ENCODE measurements around the gene STX3. TPM values are rescaled to one million over a fixed set of nuclear protein-coding genes. Genes with fewer than 3 reads are reported as not detected.
"Not testable (repeated sequence)": the region's sequence is repeated elsewhere in the genome, so short reads cannot be mapped to it uniquely, and the experiment has no call there.

Gene STX3
- total RNA-seq, 4 donors from 2014 or later, result 36.5 to 46.4 (median 41.6) TPM

DNA sequence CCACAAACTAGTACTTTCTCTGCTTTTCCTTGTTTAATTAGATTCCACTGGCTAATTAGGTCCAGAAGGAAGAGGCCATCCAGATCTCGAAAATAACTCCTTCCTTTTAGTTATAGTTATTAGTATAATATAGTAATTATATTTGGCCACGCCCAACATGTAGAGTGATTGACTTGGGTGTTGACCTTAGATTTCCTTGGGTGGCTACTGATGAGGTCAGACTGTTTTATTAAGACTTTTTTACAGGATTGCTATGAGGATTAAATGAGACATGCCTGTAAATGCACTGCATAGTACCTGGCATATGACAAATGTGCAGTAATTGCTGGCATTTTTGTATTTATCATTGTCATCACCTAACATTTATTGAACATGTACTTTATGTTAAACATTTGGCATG lies 26.9 kb downstream of the STX3 start:
- no peak for TF ChIP-seq POLR2A (IDR thresholded peaks at IDR 0.05)
- TF ChIP-seq, protein P1, sequence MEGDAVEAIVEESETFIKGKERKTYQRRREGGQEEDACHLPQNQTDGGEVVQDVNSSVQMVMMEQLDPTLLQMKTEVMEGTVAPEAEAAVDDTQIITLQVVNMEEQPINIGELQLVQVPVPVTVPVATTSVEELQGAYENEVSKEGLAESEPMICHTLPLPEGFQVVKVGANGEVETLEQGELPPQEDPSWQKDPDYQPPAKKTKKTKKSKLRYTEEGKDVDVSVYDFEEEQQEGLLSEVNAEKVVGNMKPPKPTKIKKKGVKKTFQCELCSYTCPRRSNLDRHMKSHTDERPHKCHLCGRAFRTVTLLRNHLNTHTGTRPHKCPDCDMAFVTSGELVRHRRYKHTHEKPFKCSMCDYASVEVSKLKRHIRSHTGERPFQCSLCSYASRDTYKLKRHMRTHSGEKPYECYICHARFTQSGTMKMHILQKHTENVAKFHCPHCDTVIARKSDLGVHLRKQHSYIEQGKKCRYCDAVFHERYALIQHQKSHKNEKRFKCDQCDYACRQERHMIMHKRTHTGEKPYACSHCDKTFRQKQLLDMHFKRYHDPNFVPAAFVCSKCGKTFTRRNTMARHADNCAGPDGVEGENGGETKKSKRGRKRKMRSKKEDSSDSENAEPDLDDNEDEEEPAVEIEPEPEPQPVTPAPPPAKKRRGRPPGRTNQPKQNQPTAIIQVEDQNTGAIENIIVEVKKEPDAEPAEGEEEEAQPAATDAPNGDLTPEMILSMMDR (IDR thresholded peaks at IDR 0.05), result no peak
- H3K4me1 ChIP-seq, result peaks cover 0 to 9% of the 10 kb centered on the region in 2 donors
- no peak overlapping the region for H3K27ac ChIP-seq
- H3K9me3 ChIP-seq, result no peaks in the 10 kb centered on the region
- no peaks in the 10 kb centered on the region for H3K36me3 ChIP-seq
- WGBS, 2 donors, result 93 to 94% methylated on average over 2 of the region's 2 CpGs
- H3K27me3 ChIP-seq, result no peaks in the 10 kb centered on the region
- intact Hi-C loops (cut with DNase I), result no loop called here
- H3K4me3 ChIP-seq (replicated peaks in 1 of 3), result no peak overlapping the region
- DNase-seq, result no peak

DNA sequence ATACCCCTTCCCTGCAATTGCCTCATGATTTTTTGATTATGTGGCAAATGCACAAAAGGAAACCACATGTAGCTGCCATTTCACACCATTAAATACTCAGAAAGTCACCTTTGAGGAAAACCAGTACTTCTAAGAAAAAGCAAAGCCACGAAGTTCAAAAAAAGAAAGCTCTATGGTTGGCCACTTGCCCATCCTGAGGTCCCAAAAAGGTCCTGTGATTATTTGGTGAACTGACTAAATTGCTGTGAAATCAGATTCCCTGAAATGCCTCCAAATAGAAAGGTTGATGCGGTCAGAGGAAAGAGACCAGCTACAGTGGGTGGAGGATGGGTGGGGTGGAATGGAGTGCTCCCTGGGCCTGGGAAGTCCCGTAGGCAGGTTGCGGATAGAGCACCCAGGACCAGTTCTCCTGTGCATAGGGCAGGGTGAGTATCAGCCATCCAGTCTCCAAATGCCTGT lies 28.5 kb downstream of the STX3 start:
- Histone ChIP-seq H3K27ac (no peak overlapping the region), H3K36me3 (peaks cover 0 to 3% of the 10 kb centered on the region in 2 donors), H3K4me3 (replicated peaks in 1 of 3) (no peak overlapping the region), H3K9me3 (no peaks in the 10 kb centered on the region), H3K27me3 (no peaks in the 10 kb centered on the region), H3K4me1 (peaks cover 0 to 13% of the 10 kb centered on the region in 2 donors)
- no peak for DNase-seq
- TF ChIP-seq, protein P1 (IDR thresholded peaks at IDR 0.05), result no peak
- TF ChIP-seq POLR2A (IDR thresholded peaks at IDR 0.05), result no peak
- intact Hi-C loops (cut with DNase I), result no loop called here
- 86 to 90% methylated on average over 4 of the region's 4 CpGs for WGBS, 2 donors

DNA sequence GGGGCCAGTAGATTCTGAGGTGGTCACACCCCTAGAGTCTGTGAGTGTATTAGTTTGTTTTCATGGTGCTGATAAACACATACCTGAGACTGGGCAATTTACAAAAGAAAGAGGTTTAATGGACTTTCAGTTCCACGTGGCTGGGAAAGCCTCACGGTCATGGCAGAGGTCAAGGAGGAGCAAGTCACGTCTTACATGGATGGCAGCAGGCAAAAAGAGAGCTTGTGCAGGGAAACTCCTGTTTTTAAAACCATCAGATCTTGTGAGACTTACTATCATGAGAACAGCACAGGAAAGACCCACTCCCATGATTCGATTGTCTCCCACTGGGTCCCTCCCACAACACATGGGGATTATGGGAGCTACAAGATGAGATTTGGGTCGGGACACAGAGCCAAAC lies 29.3 kb downstream of the STX3 start:
- intact Hi-C loops (cut with DNase I); H3K36me3 ChIP-seq; H3K27me3 ChIP-seq; H3K9me3 ChIP-seq; H3K4me3 ChIP-seq (replicated peaks in 1 of 3); DNase-seq; H3K27ac ChIP-seq: not testable (repeated sequence)
- peaks cover 0 to 13% of the 10 kb centered on the region in 2 donors for H3K4me1 ChIP-seq
- WGBS, 2 donors, result 80 to 90% methylated on average over 5 of the region's 5 CpGs

DNA sequence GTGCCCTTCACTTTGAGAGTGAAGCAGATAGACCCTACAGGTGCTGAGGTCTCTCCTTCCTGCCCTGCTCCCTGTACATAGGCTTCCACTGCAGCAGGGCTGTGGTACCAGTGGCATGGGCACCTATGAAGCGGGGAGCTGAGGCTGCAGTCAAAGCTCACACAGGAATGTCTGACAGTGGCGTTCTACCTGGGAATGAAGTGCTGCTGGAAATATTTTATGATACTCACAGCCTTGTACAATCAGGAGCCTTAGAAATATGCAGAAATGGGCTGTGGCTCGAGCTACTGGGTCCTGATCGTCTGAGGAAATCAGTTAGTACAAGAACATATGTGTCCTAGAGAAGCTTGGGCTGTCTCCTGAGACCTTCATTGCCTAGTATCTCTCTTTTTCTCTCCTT lies 30.6 kb downstream of the STX3 start:
- Histone ChIP-seq H3K4me1 (peaks cover 0 to 13% of the 10 kb centered on the region in 2 donors), H3K27me3 (no peaks in the 10 kb centered on the region), H3K36me3 (peaks cover 13% of the 10 kb centered on the region in 2 donors), H3K4me3 (replicated peaks in 1 of 3) (no peak overlapping the region), H3K9me3 (no peaks in the 10 kb centered on the region), H3K27ac (no peak overlapping the region)
- 93 to 100% methylated on average over 3 to 4 of the region's 4 CpGs for WGBS, 2 donors
- intact Hi-C loops (cut with DNase I), result no loop called here
- TF ChIP-seq, protein P1 (IDR thresholded peaks at IDR 0.05), result no peak
- no peak for TF ChIP-seq POLR2A (IDR thresholded peaks at IDR 0.05)
- DNase-seq, result no peak

DNA sequence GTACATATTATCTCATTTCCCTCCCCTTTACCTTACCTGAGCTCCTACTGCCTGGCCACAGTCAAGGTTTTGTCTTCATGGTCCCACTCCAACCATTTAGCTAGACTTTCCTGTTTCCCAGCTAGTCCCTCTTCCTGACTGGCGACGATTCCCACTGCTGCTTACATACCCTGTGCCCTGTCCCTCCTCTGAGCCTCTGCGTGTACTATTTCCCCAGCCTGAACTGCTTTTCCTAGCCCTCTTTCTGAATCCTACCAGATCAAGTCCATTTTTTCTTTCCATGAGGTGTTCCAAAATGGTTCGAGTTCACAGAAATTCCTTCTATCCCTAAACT lies 32.0 kb downstream of the STX3 start:
- Histone ChIP-seq H3K27ac (peak overlapping the region in 1 of 3 donors; percentile 1), H3K36me3 (peaks cover 16 to 21% of the 10 kb centered on the region in 2 donors), H3K27me3 (no peaks in the 10 kb centered on the region), H3K4me1 (peaks cover 0 to 13% of the 10 kb centered on the region in 2 donors), H3K4me3 (replicated peaks in 1 of 3) (no peak overlapping the region), H3K9me3 (no peaks in the 10 kb centered on the region)
- WGBS, 2 donors, result 78 to 88% methylated on average over 4 of the region's 4 CpGs
- intact Hi-C loops (cut with DNase I), result no loop called here
- no peak for DNase-seq
- TF ChIP-seq, protein P1 (IDR thresholded peaks at IDR 0.05), result no peak
- TF ChIP-seq POLR2A (IDR thresholded peaks at IDR 0.05), result no peak

DNA sequence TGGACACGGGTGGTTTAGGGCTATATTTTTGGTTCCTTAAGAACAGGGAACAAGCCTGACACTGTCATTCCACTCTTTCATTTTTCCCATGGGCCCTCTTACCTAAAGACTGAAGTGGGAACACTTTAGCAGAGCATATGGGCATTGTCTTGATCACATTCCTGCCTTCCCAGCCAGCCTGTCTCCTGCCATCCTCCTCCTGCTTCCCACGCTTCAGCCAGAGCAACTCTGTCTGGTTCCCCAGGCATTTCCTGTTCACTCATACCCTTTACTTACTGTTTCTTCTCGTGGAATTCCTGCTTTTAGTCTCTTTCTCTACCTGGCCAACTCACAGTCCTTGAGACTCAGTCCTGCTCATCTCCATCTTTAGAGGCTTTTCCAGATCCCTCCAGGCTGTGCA lies 32.6 kb downstream of the STX3 start:
- DNase-seq, result no peak
- no peak for TF ChIP-seq POLR2A (IDR thresholded peaks at IDR 0.05)
- TF ChIP-seq, protein P1 (IDR thresholded peaks at IDR 0.05), result no peak
- Histone ChIP-seq H3K4me1 (peaks cover 0 to 13% of the 10 kb centered on the region in 2 donors), H3K27me3 (no peaks in the 10 kb centered on the region), H3K4me3 (replicated peaks in 1 of 3) (no peak overlapping the region), H3K27ac (no peak overlapping the region), H3K9me3 (no peaks in the 10 kb centered on the region), H3K36me3 (peaks cover 20 to 26% of the 10 kb centered on the region in 2 donors)
- intact Hi-C loops (cut with DNase I), result no loop called here
- 64 to 68% methylated on average over 3 of the region's 3 CpGs for WGBS, 2 donors
